ENCODE data around the gene FAM120A. TPM values are rescaled to one million over a fixed set of nuclear protein-coding genes. Genes with fewer than 3 reads are reported as not detected.

Gene FAM120A
- total RNA-seq, 1 donor from 2014 or later, result 57.3 TPM

- H3K27ac Mint-ChIP-seq (ENCODE audit: unreplicated experiment), result peak overlapping the region; percentile 43
- H3K9me3 Mint-ChIP-seq, result no peaks in the 10 kb centered on the region
- DNase-seq (ENCODE audit: low read depth, low spot score), result no peak
- no peak overlapping the region for H3K4me3 Mint-ChIP-seq
- H3K36me3 Mint-ChIP-seq (ENCODE audit: low read depth), result peaks cover 3% of the 10 kb centered on the region
- peaks cover 27% of the 10 kb centered on the region for H3K4me1 Mint-ChIP-seq
- no peaks in the 10 kb centered on the region for H3K27me3 Mint-ChIP-seq (ENCODE audit: low read depth)
- TF ChIP-seq CTCF (conservative IDR thresholded peaks at IDR 0.05), result no peak
These were observed 145.7 kb downstream of the FAM120A start for GRCh38 chr9:93597142-93597706.

- no peak for TF ChIP-seq CTCF (conservative IDR thresholded peaks at IDR 0.05)
- no peak overlapping the region for H3K4me3 Mint-ChIP-seq
- no peaks in the 10 kb centered on the region for H3K27me3 Mint-ChIP-seq (ENCODE audit: low read depth)
- peaks cover 6% of the 10 kb centered on the region for H3K36me3 Mint-ChIP-seq (ENCODE audit: low read depth)
- DNase-seq (ENCODE audit: low read depth, low spot score), result no peak
- peaks cover 27% of the 10 kb centered on the region for H3K4me1 Mint-ChIP-seq
- H3K27ac Mint-ChIP-seq (ENCODE audit: unreplicated experiment), result no peak overlapping the region
- H3K9me3 Mint-ChIP-seq, result no peaks in the 10 kb centered on the region
These were observed 146.6 kb downstream of the FAM120A start for GRCh38 chr9:93597871-93598646.

- peaks cover 6% of the 10 kb centered on the region for H3K36me3 Mint-ChIP-seq (ENCODE audit: low read depth)
- H3K4me1 Mint-ChIP-seq, result peaks cover 33% of the 10 kb centered on the region
- no peak for DNase-seq (ENCODE audit: low read depth, low spot score)
- TF ChIP-seq CTCF (conservative IDR thresholded peaks at IDR 0.05), result no peak
- no peaks in the 10 kb centered on the region for H3K9me3 Mint-ChIP-seq
- no peak overlapping the region for H3K27ac Mint-ChIP-seq (ENCODE audit: unreplicated experiment)
- H3K4me3 Mint-ChIP-seq, result no peak overlapping the region
- H3K27me3 Mint-ChIP-seq (ENCODE audit: low read depth), result no peaks in the 10 kb centered on the region
These were observed 147.3 kb downstream of the FAM120A start for GRCh38 chr9:93598647-93599241.

GRCh38 chr9:93599571-93600403, 148.3 kb downstream of the FAM120A start:
- Mint-ChIP-seq H3K4me3 (no peak overlapping the region), H3K27me3 (ENCODE audit: low read depth) (no peaks in the 10 kb centered on the region), H3K4me1 (peaks cover 33% of the 10 kb centered on the region), H3K9me3 (peaks cover 2% of the 10 kb centered on the region), H3K36me3 (ENCODE audit: low read depth) (peaks cover 10% of the 10 kb centered on the region), H3K27ac (ENCODE audit: unreplicated experiment) (no peak overlapping the region)
- TF ChIP-seq CTCF (conservative IDR thresholded peaks at IDR 0.05), result no peak
- DNase-seq (ENCODE audit: low read depth, low spot score), result no peak

GRCh38 chr9:93600504-93600903, 149.0 kb downstream of the FAM120A start:
- Mint-ChIP-seq H3K4me1 (peaks cover 33% of the 10 kb centered on the region), H3K27ac (ENCODE audit: unreplicated experiment) (no peak overlapping the region), H3K9me3 (peaks cover 5% of the 10 kb centered on the region), H3K36me3 (ENCODE audit: low read depth) (peaks cover 14% of the 10 kb centered on the region), H3K4me3 (no peak overlapping the region), H3K27me3 (ENCODE audit: low read depth) (no peaks in the 10 kb centered on the region)
- TF ChIP-seq CTCF (conservative IDR thresholded peaks at IDR 0.05), result no peak
- DNase-seq (ENCODE audit: low read depth, low spot score), result no peak
